CD1c-positive myeloid dendritic cell (primary cell): ENCODE data around the gene RPL29.

Experiments
- DNase-seq: peaks from one replicate; pipeline ENCODE4 v3.0.0-alpha.2; 2016; ENCODE audit errors: extremely low spot score

The RPL29 gene

DNA sequence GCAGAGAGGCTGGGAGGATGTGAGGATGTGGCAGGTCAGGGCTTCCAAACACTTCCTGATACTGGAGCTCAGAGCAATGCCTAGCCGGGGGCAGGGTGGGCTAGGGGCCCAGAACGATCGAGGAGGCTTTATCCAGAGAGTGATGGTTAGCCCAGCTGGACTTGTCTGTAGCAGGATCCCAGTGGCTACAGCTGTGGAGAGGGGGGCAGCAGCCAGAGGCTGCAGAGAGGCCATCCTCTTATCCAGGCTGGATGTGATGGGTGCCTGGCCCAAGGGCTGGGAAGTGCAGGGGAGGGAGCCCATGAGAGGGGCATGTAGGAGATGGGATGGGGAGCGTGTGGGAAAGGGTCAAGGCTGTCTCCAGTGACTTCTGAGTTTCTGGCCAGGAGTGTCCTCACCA lies 48.9 kb downstream of the RPL29 start:
- no peak for DNase-seq

DNA sequence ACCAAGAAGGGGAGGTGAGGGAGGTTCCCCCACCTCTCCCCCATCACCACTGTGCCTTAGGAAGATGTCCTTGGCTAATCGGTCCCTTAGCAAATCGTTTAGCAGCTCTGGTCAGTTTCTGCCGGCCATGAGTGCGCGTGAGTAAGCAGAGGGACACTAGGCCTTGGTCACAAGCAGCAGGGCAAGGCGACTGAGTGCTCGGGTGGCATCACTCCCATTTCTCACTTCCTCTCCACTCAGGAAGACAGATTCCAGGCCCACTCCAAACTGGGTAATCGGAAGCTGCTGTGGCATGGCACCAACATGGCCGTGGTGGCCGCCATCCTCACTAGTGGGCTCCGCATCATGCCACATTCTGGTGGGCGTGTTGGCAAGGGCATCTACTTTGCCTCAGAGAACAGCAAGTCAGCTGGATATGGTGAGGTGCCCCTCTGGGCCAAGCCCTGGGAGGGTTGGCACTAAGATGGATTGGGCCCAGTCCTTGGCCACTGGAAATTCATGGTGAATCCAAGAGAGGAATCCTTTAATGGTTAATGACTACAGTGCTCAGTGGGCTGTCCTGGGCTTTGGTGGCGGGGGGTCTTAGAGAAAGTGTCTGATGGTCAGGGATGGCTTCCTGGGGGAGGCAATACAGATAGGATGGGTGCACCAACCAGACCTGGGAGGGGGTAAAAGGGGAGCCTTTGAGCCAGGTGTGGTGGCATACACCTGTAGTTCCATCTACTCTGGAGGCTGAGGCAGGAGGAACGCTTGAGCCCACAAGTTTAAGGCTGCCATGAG lies 49.6 kb downstream of the RPL29 start:
- DNase-seq: no peak

DNA sequence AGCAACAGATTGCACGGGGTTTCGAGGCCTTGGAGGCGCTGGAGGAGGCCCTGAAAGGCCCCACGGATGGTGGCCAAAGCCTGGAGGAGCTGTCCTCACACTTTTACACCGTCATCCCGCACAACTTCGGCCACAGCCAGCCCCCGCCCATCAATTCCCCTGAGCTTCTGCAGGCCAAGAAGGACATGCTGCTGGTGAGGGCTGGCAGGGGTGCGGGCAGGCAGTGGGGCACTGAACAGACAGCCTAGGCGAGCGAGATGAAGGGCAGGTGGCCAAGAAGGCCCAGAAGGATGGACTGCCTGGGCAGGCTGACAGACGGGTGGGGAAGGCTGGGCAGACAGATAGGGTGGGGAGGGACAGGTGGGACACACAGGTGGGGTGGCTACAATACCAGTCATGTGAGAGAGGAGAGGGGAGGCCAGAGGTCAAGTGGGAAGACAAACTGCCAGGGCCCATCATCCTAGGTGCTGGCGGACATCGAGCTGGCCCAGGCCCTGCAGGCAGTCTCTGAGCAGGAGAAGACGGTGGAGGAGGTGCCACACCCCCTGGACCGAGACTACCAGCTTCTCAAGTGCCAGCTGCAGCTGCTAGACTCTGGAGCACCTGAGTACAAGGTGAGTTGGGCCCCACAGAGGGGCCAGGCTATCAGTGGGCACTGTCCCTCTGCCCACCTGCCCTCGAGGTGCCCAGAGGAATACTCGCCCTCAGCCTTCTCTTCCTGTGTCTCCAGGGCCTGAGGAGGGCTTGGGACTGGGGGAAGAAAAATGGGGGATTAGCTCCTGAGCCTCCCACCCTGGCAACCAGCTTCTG lies 50.5 kb downstream of the RPL29 start:
- DNase-seq: no peak

DNA sequence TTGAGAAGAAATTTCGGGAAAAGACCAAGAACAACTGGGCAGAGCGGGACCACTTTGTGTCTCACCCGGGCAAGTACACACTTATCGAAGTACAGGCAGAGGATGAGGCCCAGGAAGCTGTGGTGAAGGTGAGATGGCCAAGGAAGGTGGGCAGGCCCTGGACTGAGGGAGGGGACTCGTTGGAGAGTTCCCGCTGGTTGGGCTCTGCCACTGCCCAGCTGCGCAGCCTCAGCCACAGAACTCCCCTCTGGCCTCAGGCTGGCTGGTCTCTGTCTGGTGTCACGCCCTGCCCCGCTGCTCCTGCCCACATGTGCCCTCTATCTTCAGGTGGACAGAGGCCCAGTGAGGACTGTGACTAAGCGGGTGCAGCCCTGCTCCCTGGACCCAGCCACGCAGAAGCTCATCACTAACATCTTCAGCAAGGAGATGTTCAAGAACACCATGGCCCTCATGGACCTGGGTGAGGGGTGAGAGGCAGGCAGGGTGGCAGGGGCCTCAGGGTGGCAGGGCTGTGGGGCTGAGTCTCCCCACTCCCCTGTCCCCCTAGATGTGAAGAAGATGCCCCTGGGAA lies 51.2 kb downstream of the RPL29 start:
- DNase-seq: no peak
